ENCODE results near the gene KRTAP6-3.

The KRTAP6-3 gene

GRCh38 chr21:30625449-30626165, 33.4 kb downstream of the KRTAP6-3 start:
- DNase-seq (ENCODE audit: low spot score) = no peak

- DNase-seq (ENCODE audit: low spot score) = no peak
These were observed 35.9 kb downstream of the KRTAP6-3 start for GRCh38 chr21:30628109-30628508.

- DNase-seq (ENCODE audit: low spot score) = no peak
These were observed 37.0 kb downstream of the KRTAP6-3 start for GRCh38 chr21:30629200-30629599.

GRCh38 chr21:30634906-30635305, 42.7 kb downstream of the KRTAP6-3 start, which contains the start of gene KRTAP20-2:
KRTAP20-2 (plus strand) TSS chr21:30635206; CDS start chr21:30635264, 58 bp downstream.
- DNase-seq (ENCODE audit: low spot score) = no peak

GRCh38 chr21:30638686-30639085, 46.4 kb downstream of the KRTAP6-3 start:
- no peak for DNase-seq (ENCODE audit: low spot score)

GRCh38 chr21:30642564-30642963, 50.3 kb downstream of the KRTAP6-3 start, which contains the start of gene KRTAP20-3:
KRTAP20-3 (plus strand) TSS chr21:30642864.
- DNase-seq (ENCODE audit: low spot score) = no peak

Measured in cerebellar cortex (tissue), 1 donor.